GM23338 (cell line): ENCODE measurements around the gene TAGLN. TPM values are rescaled to one million over a fixed set of nuclear protein-coding genes. Genes with fewer than 3 reads are reported as not detected.

Source experiments
- ATAC-seq: fragments of 200-7000 bp; cut with Tn5 transposase; 3 replicates; pipeline ENCODE4 v1.9.1; 2020
- DNase-seq: peaks from one replicate; pipeline ENCODE4 v3.0.0-alpha.2; 2015; ENCODE audit warnings: low spot score
- H2AFZ ChIP-seq: fragments of 200-600 bp; sonication (generic); 2 replicates; pipeline ENCODE4 v1.8.0; 2016; ENCODE audit warnings: antibody characterized with exemption, mild to moderate bottlenecking, moderate library complexity
- H3F3A ChIP-seq: fragments of 200-600 bp; sonication (generic); replicated peaks from 2 replicates; pipeline ENCODE4 v1.8.0; 2017; ENCODE audit warnings: antibody characterized with exemption, mixed run types, low read depth
- H3K27ac ChIP-seq: fragments of 200-600 bp; sonication (generic); 2 replicates; pipeline ENCODE4 v1.6.1; 2016; ENCODE audit warnings: low read depth
- H3K27me3 ChIP-seq: fragments of 200-600 bp; sonication (generic); 2 replicates; pipeline ENCODE4 v1.8.0; 2016; ENCODE audit warnings: mild to moderate bottlenecking, mixed run types, moderate library complexity; ENCODE audit not compliant: insufficient read depth
- H3K36me3 ChIP-seq: fragments of 200-600 bp; sonication (generic); 2 replicates; pipeline ENCODE4 v1.8.0; 2016; ENCODE audit warnings: mild to moderate bottlenecking; ENCODE audit not compliant: insufficient read depth
- H3K4me1 ChIP-seq: fragments of 200-600 bp; sonication (generic); 2 replicates; pipeline ENCODE4 v1.8.0; 2016; ENCODE audit warnings: mild to moderate bottlenecking, moderate library complexity; ENCODE audit not compliant: insufficient read depth
- H3K4me2 ChIP-seq: fragments of 200-600 bp; sonication (generic); 2 replicates; pipeline ENCODE4 v1.7.1; 2017; ENCODE audit warnings: mixed run types
- H3K4me3 ChIP-seq: fragments of 200-600 bp; sonication (generic); 2 replicates; pipeline ENCODE4 v1.6.1; 2016; ENCODE audit warnings: mixed run types
- H3K79me2 ChIP-seq: fragments of 200-600 bp; sonication (generic); replicated peaks from 2 replicates; pipeline ENCODE4 v1.8.0; 2017; ENCODE audit warnings: mild to moderate bottlenecking; ENCODE audit not compliant: insufficient read depth
- H3K9me2 ChIP-seq: fragments of 200-600 bp; sonication (generic); 2 replicates; pipeline ENCODE4 v1.8.0; 2017; ENCODE audit not compliant: insufficient read depth
- H4K20me1 ChIP-seq: fragments of 200-600 bp; sonication (generic); replicated peaks from 2 replicates; pipeline ENCODE4 v1.8.0; 2017; ENCODE audit warnings: mild to moderate bottlenecking; ENCODE audit not compliant: insufficient read depth
- H3K27ac Mint-ChIP-seq: 2 replicates; pipeline ENCODE4 v1.8.0; 2020; ENCODE audit warnings: inconsistent platforms, mild to moderate bottlenecking, moderate library complexity, mixed read lengths
- H3K27me3 Mint-ChIP-seq: 3 replicates; pipeline ENCODE4 v1.8.0; 2022; ENCODE audit warnings: low read depth, mild to moderate bottlenecking, moderate library complexity, mixed read lengths, inconsistent platforms; ENCODE audit not compliant: insufficient read depth, poor library complexity
- H3K36me3 Mint-ChIP-seq: 3 replicates; pipeline ENCODE4 v1.8.0; 2021; ENCODE audit warnings: low read depth, mild to moderate bottlenecking, inconsistent platforms, moderate library complexity, mixed read lengths
- H3K4me1 Mint-ChIP-seq: 3 replicates; pipeline ENCODE4 v1.8.0; 2020; ENCODE audit warnings: mild to moderate bottlenecking, inconsistent platforms, mixed read lengths
- H3K4me3 Mint-ChIP-seq: 3 replicates; pipeline ENCODE4 v1.8.0; 2021; ENCODE audit warnings: moderate library complexity, mild to moderate bottlenecking, inconsistent platforms, mixed read lengths
- H3K9me3 Mint-ChIP-seq: 3 replicates; pipeline ENCODE4 v1.8.0; 2020; ENCODE audit warnings: moderate library complexity, mild to moderate bottlenecking, inconsistent platforms, mixed read lengths
- CREB1 ChIP-seq: fragments of 250-450 bp; sonication (Bioruptor Pico); IDR thresholded peaks from 2 replicates; pipeline ENCODE4 v1.5.0; 2020; ENCODE audit warnings: low read depth, mild to moderate bottlenecking, moderate library complexity
- CTCF ChIP-seq, 2 experiments: fragments of 200-600 bp in 1 of 2; sonication (generic) in 1 of 2; conservative IDR thresholded peaks; 2 replicates each; pipeline versions ENCODE4 v1.5.1 to v1.6.1; 2016 to 2017; ENCODE audit warnings: antibody characterized with exemption in 2 of 2, low read depth in 2 of 2, mild to moderate bottlenecking in 2 of 2, moderate library complexity in 1 of 2
- EZH2 ChIP-seq: fragments of 200-600 bp; sonication (generic); IDR thresholded peaks from one replicate; pipeline ENCODE4 v1.8.0; 2017; ENCODE audit warnings: antibody characterized with exemption, mild to moderate bottlenecking, low read depth; ENCODE audit not compliant: unreplicated experiment
- EZH2phosphoT487 ChIP-seq: fragments of 200-600 bp; sonication (generic); IDR thresholded peaks from one replicate; pipeline ENCODE4 v1.8.1; 2018; ENCODE audit warnings: antibody characterized with exemption; ENCODE audit not compliant: unreplicated experiment
- REST ChIP-seq: IDR thresholded peaks from one replicate; pipeline ENCODE4 v1.6.1; 2018; ENCODE audit warnings: antibody characterized with exemption; ENCODE audit not compliant: unreplicated experiment
- ZNF331 ChIP-seq: fragments of 250-450 bp; sonication (Bioruptor Pico); IDR thresholded peaks from 2 replicates; pipeline ENCODE4 v1.5.0; 2020; ENCODE audit warnings: low read depth, mild to moderate bottlenecking, moderate library complexity
- polyA plus RNA-seq: library from polyadenylated mRNA; unstranded; fragments of >200 nt; fragmentation: Nextera tagmentation; extraction: Ambion mirVana; gene quantifications from 2 replicates; pipeline ENCODE4 v1.2.1, GENCODE V29; 2016
- total RNA-seq: library from RNA; depleted of rRNA; stranded (reverse); fragments of >200 nt; shearing (Covaris generic); gene quantifications from 2 replicates; pipeline ENCODE4 v1.2.3, GENCODE V29; 2014
- TF ChIP-seq, protein P1 (sequence below): fragments of 250-450 bp; sonication (Bioruptor Pico); IDR thresholded peaks from 2 replicates; pipeline ENCODE4 v1.5.0; 2020; ENCODE audit warnings: mild to moderate bottlenecking, moderate library complexity

The TAGLN gene
- total and polyA plus RNA-seq, 2 experiments from 2014 or later, result 86.8 to 130 TPM

DNA sequence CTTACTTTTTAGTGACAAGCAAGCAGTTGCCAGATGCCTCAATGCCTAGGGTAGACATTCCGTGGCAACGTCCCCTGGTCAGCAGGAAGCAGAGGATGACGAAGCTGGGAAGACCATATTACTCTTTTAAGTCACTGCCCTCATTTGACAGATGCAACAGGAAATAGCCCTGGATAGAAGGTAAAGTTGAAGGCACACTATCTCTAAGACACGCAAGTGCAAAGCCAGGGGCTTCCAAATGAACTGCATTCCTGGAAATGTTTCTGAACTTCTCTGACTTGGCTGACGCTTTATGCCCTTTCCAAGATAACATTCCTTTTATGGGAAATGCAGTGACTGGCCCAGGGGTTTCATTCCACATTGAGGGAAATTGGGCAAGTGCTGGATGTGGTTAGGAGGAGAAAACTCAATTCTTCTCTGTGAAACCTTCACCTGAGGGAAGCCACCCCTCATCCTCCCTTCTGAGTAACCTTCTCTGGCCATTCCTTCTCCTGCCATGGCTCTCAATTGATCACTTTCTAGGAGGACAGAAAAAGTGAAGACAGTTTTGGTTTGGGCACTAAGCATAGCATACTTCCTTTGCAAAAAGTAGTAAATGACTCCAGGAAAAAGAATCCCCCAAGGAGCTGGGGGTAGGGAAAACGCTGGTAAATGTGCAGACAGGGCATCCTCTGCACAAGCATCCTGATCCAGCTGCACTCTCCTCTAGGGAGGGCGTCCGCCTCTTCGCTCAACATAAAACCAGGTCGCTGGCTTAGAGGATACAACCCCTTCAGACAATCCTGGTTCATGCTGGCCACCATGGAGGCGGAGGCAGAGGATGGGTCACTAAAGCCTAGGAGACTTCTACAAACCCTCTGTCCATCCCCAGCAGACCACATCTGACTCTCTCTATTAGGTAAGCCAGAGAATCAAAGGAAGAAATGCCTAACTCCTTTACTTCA, 18.2 kb downstream of the TAGLN start:
- Histone ChIP-seq H3K27me3 (no peaks in the 10 kb centered on the region), H3K36me3 (0 out of 2 replicates have a peak, but pooled peaks cover 6% of the 10 kb centered on the region), H3K4me2 (no peak overlapping the region), H3K79me2 (no peaks in the 10 kb centered on the region), H3K4me3 (no peak overlapping the region), H3K4me1 (no peaks in the 10 kb centered on the region), H4K20me1 (peaks cover 7% of the 10 kb centered on the region), H3F3A (no peaks in the 10 kb centered on the region), H3K27ac (no peak overlapping the region), H2AFZ (no peak overlapping the region), H3K9me2 (no peaks in the 10 kb centered on the region)
- no peak overlapping the region for H3K4me3 Mint-ChIP-seq
- no peak overlapping the region for H3K27ac Mint-ChIP-seq
- ATAC-seq (no peak), DNase-seq (no peak)
- H3K9me3 Mint-ChIP-seq, result no peaks in the 10 kb centered on the region
- H3K4me1 Mint-ChIP-seq, result peaks cover 8% of the 10 kb centered on the region
- peaks cover 7% of the 10 kb centered on the region for H3K27me3 Mint-ChIP-seq
- TF ChIP-seq CREB1 (CRISPR knock-in tag) (no peak), CTCF (conservative IDR thresholded peaks at IDR 0.05; ENCODE audit: low read depth in 2 of 2) (no peak), REST (no peak)
- peaks cover 33% of the 10 kb centered on the region for H3K36me3 Mint-ChIP-seq

GRCh38 chr11:117218133-117218915, 19.2 kb downstream of the TAGLN start:
- Mint-ChIP-seq H3K27ac (no peak overlapping the region), H3K4me1 (peaks cover 8% of the 10 kb centered on the region), H3K36me3 (peaks cover 32% of the 10 kb centered on the region), H3K27me3 (peaks cover 7% of the 10 kb centered on the region), H3K4me3 (no peak overlapping the region), H3K9me3 (no peaks in the 10 kb centered on the region)
- DNase-seq (no peak), ATAC-seq (no peak)
- Histone ChIP-seq H3K9me2 (no peaks in the 10 kb centered on the region), H3K4me2 (no peak overlapping the region), H4K20me1 (peaks cover 8% of the 10 kb centered on the region), H3F3A (no peaks in the 10 kb centered on the region), H3K36me3 (0 out of 2 replicates have a peak, but pooled peaks cover 6% of the 10 kb centered on the region), H3K27ac (no peak overlapping the region), H3K4me1 (no peaks in the 10 kb centered on the region), H3K27me3 (no peaks in the 10 kb centered on the region), H2AFZ (no peak overlapping the region), H3K79me2 (no peaks in the 10 kb centered on the region), H3K4me3 (no peak overlapping the region)
- TF ChIP-seq, protein P1, sequence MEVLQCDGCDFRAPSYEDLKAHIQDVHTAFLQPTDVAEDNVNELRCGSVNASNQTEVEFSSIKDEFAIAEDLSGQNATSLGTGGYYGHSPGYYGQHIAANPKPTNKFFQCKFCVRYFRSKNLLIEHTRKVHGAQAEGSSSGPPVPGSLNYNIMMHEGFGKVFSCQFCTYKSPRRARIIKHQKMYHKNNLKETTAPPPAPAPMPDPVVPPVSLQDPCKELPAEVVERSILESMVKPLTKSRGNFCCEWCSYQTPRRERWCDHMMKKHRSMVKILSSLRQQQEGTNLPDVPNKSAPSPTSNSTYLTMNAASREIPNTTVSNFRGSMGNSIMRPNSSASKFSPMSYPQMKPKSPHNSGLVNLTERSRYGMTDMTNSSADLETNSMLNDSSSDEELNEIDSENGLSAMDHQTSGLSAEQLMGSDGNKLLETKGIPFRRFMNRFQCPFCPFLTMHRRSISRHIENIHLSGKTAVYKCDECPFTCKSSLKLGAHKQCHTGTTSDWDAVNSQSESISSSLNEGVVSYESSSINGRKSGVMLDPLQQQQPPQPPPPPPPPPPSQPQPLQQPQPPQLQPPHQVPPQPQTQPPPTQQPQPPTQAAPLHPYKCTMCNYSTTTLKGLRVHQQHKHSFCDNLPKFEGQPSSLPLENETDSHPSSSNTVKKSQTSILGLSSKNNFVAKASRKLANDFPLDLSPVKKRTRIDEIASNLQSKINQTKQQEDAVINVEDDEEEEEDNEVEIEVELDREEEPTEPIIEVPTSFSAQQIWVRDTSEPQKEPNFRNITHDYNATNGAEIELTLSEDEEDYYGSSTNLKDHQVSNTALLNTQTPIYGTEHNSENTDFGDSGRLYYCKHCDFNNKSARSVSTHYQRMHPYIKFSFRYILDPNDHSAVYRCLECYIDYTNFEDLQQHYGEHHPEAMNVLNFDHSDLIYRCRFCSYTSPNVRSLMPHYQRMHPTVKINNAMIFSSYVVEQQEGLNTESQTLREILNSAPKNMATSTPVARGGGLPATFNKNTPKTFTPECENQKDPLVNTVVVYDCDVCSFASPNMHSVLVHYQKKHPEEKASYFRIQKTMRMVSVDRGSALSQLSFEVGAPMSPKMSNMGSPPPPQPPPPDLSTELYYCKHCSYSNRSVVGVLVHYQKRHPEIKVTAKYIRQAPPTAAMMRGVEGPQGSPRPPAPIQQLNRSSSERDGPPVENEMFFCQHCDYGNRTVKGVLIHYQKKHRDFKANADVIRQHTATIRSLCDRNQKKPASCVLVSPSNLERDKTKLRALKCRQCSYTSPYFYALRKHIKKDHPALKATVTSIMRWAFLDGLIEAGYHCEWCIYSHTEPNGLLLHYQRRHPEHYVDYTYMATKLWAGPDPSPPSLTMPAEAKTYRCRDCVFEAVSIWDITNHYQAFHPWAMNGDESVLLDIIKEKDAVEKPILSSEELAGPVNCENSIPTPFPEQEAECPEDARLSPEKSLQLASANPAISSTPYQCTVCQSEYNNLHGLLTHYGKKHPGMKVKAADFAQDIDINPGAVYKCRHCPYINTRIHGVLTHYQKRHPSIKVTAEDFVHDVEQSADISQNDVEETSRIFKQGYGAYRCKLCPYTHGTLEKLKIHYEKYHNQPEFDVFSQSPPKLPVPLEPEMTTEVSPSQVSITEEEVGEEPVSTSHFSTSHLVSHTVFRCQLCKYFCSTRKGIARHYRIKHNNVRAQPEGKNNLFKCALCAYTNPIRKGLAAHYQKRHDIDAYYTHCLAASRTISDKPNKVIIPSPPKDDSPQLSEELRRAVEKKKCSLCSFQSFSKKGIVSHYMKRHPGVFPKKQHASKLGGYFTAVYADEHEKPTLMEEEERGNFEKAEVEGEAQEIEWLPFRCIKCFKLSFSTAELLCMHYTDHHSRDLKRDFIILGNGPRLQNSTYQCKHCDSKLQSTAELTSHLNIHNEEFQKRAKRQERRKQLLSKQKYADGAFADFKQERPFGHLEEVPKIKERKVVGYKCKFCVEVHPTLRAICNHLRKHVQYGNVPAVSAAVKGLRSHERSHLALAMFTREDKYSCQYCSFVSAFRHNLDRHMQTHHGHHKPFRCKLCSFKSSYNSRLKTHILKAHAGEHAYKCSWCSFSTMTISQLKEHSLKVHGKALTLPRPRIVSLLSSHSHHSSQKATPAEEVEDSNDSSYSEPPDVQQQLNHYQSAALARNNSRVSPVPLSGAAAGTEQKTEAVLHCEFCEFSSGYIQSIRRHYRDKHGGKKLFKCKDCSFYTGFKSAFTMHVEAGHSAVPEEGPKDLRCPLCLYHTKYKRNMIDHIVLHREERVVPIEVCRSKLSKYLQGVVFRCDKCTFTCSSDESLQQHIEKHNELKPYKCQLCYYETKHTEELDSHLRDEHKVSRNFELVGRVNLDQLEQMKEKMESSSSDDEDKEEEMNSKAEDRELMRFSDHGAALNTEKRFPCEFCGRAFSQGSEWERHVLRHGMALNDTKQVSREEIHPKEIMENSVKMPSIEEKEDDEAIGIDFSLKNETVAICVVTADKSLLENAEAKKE (CRISPR knock-in tag), result no peak
- TF ChIP-seq EZH2 (no peak), EZH2phosphoT487 (no peak), ZNF331 (CRISPR knock-in tag) (no peak)
